ENCODE results near the gene GPR157. TPM values are rescaled to one million over a fixed set of nuclear protein-coding genes. Genes with fewer than 3 reads are reported as not detected.
"Not testable (repeated sequence)": the region's sequence is repeated elsewhere in the genome, so short reads cannot be mapped to it uniquely, and the experiment has no call there.

GPR157 gene
- total RNA-seq, 1 donor from 2014 or later, result 1.6 TPM

- H3K4me3 Mint-ChIP-seq, result no peak overlapping the region
- H3K9me3 ChIP-seq (ENCODE audit: low read depth), result no peaks in the 10 kb centered on the region
- H3K9me3 Mint-ChIP-seq, result no peaks in the 10 kb centered on the region
- H3K36me3 Mint-ChIP-seq, result no peaks in the 10 kb centered on the region
- no peak overlapping the region for H3K4me3 ChIP-seq
- no peak overlapping the region for H2AFZ ChIP-seq (replicated peaks)
- no peak overlapping the region for H3K9ac ChIP-seq
- DNase-seq (ENCODE audit: low spot score), result no peak
- no peak overlapping the region for H3K27ac ChIP-seq
- peak overlapping the region; percentile 78 for H3K27ac Mint-ChIP-seq
- H3K27me3 ChIP-seq, result no peaks in the 10 kb centered on the region
- no peaks in the 10 kb centered on the region for H4K20me1 ChIP-seq (ENCODE audit: low read depth)
- no peaks in the 10 kb centered on the region for H3K79me2 ChIP-seq (ENCODE audit: low read depth)
- H3K27me3 Mint-ChIP-seq (ENCODE audit: insufficient read depth, low read depth), result peaks cover 7% of the 10 kb centered on the region
- no peaks in the 10 kb centered on the region for H3K4me1 ChIP-seq
- H3F3A ChIP-seq (ENCODE audit: low read depth), result no peaks in the 10 kb centered on the region
- no peak overlapping the region for H3K4me2 ChIP-seq
- H3K36me3 ChIP-seq, result no peaks in the 10 kb centered on the region
- no peak for TF ChIP-seq CTCF (IDR thresholded peaks at IDR 0.05)
- no peak for TF ChIP-seq EZH2phosphoT487 (IDR thresholded peaks at IDR 0.05)
- TF ChIP-seq EZH2 (IDR thresholded peaks at IDR 0.05), result no peak
- H3K4me1 Mint-ChIP-seq, result peaks cover 10% of the 10 kb centered on the region
Observed at GRCh38 chr1:9146156-9146555, 17.3 kb upstream of the GPR157 start.

GRCh38 chr1:9145714-9146113 lies 16.8 kb upstream of the GPR157 start:
- Histone ChIP-seq H3K4me2 (no peak overlapping the region), H3K27ac (no peak overlapping the region), H3K4me1 (no peaks in the 10 kb centered on the region), H3K9ac (no peak overlapping the region), H3F3A (ENCODE audit: low read depth) (no peaks in the 10 kb centered on the region), H2AFZ (replicated peaks) (no peak overlapping the region), H3K4me3 (no peak overlapping the region), H3K9me3 (ENCODE audit: low read depth) (no peaks in the 10 kb centered on the region), H3K36me3 (no peaks in the 10 kb centered on the region), H3K27me3 (no peaks in the 10 kb centered on the region), H4K20me1 (ENCODE audit: low read depth) (no peaks in the 10 kb centered on the region), H3K79me2 (ENCODE audit: low read depth) (no peaks in the 10 kb centered on the region)
- Mint-ChIP-seq H3K9me3 (no peaks in the 10 kb centered on the region), H3K27me3 (ENCODE audit: insufficient read depth, low read depth) (peaks cover 7% of the 10 kb centered on the region), H3K36me3 (no peaks in the 10 kb centered on the region), H3K4me3 (no peak overlapping the region), H3K4me1 (peaks cover 9% of the 10 kb centered on the region), H3K27ac (no peak overlapping the region)
- no peak for DNase-seq (ENCODE audit: low spot score)
- no peak for TF ChIP-seq EZH2 (IDR thresholded peaks at IDR 0.05)
- no peak for TF ChIP-seq CTCF (IDR thresholded peaks at IDR 0.05)

DNA sequence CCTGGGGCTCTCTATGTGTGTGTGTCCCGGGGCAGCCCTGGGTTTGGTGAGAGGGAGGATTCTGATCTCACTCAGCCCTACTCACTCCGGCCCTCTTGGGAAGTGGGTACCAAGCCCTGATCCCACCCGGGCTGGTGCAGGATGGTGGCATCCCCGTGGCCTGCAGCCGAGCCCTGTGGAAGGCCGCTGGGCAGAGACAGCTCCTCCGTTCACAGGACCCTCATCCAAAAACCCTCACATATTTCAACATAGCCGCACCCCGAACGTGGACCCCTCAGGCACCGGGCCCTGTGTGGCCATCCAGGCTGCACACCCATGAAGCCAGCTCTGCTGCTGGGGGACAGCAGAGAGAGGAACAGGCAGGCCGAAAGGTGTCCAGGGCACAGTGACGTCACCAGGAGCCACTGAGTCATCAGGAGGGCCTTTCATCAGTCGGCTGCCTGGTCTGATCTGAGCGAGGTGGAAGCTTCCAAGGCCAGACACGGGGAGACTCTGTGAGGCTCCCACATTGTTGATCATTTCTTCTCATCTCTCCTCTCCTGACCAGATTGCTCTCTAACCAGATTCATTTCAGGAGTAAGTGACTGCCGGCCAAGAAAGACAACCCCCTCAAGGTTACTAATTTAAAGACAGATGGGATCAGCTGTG lies 16.2 kb upstream of the GPR157 start:
- DNase-seq (ENCODE audit: low spot score), result no peak
- no peaks in the 10 kb centered on the region for H3K36me3 Mint-ChIP-seq

DNA sequence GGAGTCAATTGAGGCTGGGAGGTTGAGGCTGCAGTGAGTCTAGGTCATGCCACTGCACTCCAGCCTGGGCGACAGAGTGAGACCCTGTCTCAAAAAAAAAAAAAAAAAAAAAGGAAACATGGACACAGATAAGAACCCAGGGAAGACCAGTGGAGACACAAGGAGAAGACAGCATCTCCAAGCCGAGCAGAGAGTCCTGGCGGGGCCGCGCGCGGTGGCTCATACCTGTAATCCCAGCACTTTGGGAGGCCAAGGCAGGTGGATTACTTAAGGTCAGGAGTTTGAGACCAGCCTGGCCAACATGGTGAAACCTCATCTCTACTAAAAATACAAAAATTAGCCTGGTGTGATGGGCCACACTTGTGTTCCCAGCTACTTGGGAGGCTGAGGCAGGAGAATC lies 15.6 kb upstream of the GPR157 start:
- H4K20me1 ChIP-seq (ENCODE audit: low read depth); H3K4me1 Mint-ChIP-seq; H3K27me3 Mint-ChIP-seq (ENCODE audit: insufficient read depth, low read depth); H3K9ac ChIP-seq; H3K9me3 Mint-ChIP-seq; H3K27ac Mint-ChIP-seq; H3K36me3 Mint-ChIP-seq; H3K4me1 ChIP-seq; H2AFZ ChIP-seq (replicated peaks); H3K4me3 ChIP-seq; H3K4me3 Mint-ChIP-seq; H3F3A ChIP-seq (ENCODE audit: low read depth); H3K36me3 ChIP-seq; H3K27me3 ChIP-seq; H3K9me3 ChIP-seq (ENCODE audit: low read depth); H3K27ac ChIP-seq; H3K4me2 ChIP-seq; H3K79me2 ChIP-seq (ENCODE audit: low read depth); DNase-seq (ENCODE audit: low spot score): not testable (repeated sequence)

More for the DNA sequence above, 16.2 kb upstream of the GPR157 start:
- Mint-ChIP-seq H3K4me3 (no peak overlapping the region), H3K27me3 (ENCODE audit: insufficient read depth, low read depth) (peaks cover 7% of the 10 kb centered on the region), H3K9me3 (no peaks in the 10 kb centered on the region), H3K4me1 (peaks cover 8% of the 10 kb centered on the region), H3K27ac (no peak overlapping the region)
- Histone ChIP-seq H3K4me2 (no peak overlapping the region), H2AFZ (replicated peaks) (no peak overlapping the region), H3K79me2 (ENCODE audit: low read depth) (no peaks in the 10 kb centered on the region), H3F3A (ENCODE audit: low read depth) (no peaks in the 10 kb centered on the region), H3K4me1 (no peaks in the 10 kb centered on the region), H3K4me3 (no peak overlapping the region), H3K9me3 (ENCODE audit: low read depth) (no peaks in the 10 kb centered on the region), H3K27ac (no peak overlapping the region), H4K20me1 (ENCODE audit: low read depth) (no peaks in the 10 kb centered on the region), H3K27me3 (no peaks in the 10 kb centered on the region), H3K36me3 (no peaks in the 10 kb centered on the region), H3K9ac (no peak overlapping the region)
- TF ChIP-seq CTCF (IDR thresholded peaks at IDR 0.05) (no peak), EZH2 (IDR thresholded peaks at IDR 0.05) (no peak), EZH2phosphoT487 (IDR thresholded peaks at IDR 0.05) (no peak)
